HS-5 (cell line): Measurements from ENCODE around the gene AGGF1.
"Not testable (repeated sequence)": the region's sequence is repeated elsewhere in the genome, so short reads cannot be mapped to it uniquely, and the experiment has no call there.

Source experiments
- DNase-seq: peaks from one replicate; pipeline ENCODE4 v3.0.0-alpha.2; 2012; ENCODE audit warnings: low read depth

The AGGF1 gene

GRCh38 chr5:77030097-77031071 lies at the start of gene AGGF1:
Gene AGGF1, plus strand, starts transcription at chr5:77030404. Its CDS starts 363 bp downstream, at chr5:77030767.
- DNase-seq, result peak; percentile 79

- no peak for DNase-seq
Measured at GRCh38 chr5:76980518-76981144, 49.6 kb upstream of the AGGF1 start.

- no peak for DNase-seq
Measured at GRCh38 chr5:76982450-76982849, 47.8 kb upstream of the AGGF1 start.

GRCh38 chr5:76983468-76983867 lies 46.7 kb upstream of the AGGF1 start:
- no peak for DNase-seq

- no peak for DNase-seq
Measured at GRCh38 chr5:76986825-76987526, 43.2 kb upstream of the AGGF1 start.

GRCh38 chr5:76990899-76991459 lies 39.2 kb upstream of the AGGF1 start:
- no peak for DNase-seq

GRCh38 chr5:76993436-76993835 lies 36.8 kb upstream of the AGGF1 start:
- not testable (repeated sequence) for DNase-seq

GRCh38 chr5:76994337-76994736 lies 35.9 kb upstream of the AGGF1 start:
- DNase-seq, result no peak

GRCh38 chr5:76998251-76998650 lies 32.0 kb upstream of the AGGF1 start:
- not testable (repeated sequence) for DNase-seq

- DNase-seq, result peak; percentile 73
Measured at GRCh38 chr5:76999451-76999850, 30.8 kb upstream of the AGGF1 start.

- DNase-seq, result no peak
Measured at GRCh38 chr5:77003246-77003645, 27.0 kb upstream of the AGGF1 start.

- DNase-seq, result no peak
Measured at GRCh38 chr5:77006124-77006523, 24.1 kb upstream of the AGGF1 start.

GRCh38 chr5:77008413-77008812 lies 21.8 kb upstream of the AGGF1 start:
- DNase-seq, result no peak

- no peak for DNase-seq
Measured at GRCh38 chr5:77010243-77010642, 20.0 kb upstream of the AGGF1 start.

GRCh38 chr5:77011498-77011897 lies 18.7 kb upstream of the AGGF1 start:
- no peak for DNase-seq

- no peak for DNase-seq
Measured at GRCh38 chr5:77012601-77013000, 17.6 kb upstream of the AGGF1 start.

- no peak for DNase-seq
Measured at GRCh38 chr5:77015938-77016569, 14.2 kb upstream of the AGGF1 start.

- DNase-seq, result no peak
Measured at GRCh38 chr5:77016962-77017361, 13.2 kb upstream of the AGGF1 start.

GRCh38 chr5:77017668-77018067 lies 12.5 kb upstream of the AGGF1 start:
- no peak for DNase-seq

- DNase-seq, result no peak
Measured at GRCh38 chr5:77022511-77023417, 7.4 kb upstream of the AGGF1 start.

GRCh38 chr5:77024490-77024889 lies 5.7 kb upstream of the AGGF1 start:
- no peak for DNase-seq
